Thyroid gland (tissue), 4 donors: Measurements from ENCODE around the gene MED7.

ENCODE experiments used
- CTCF ChIP-seq, 6 experiments: fragments of 200-600 bp in 3 of 6; fragments of 450-650 bp in 3 of 6; sonication (generic) in 3 of 6; IDR thresholded peaks; one replicate each; pipeline ENCODE4 v1.5.1; 2016 to 2019; ENCODE audit warnings: antibody characterized with exemption in 6 of 6, mild to moderate bottlenecking in 2 of 6, inconsistent platforms in 1 of 6, moderate library complexity in 1 of 6
- POLR2A ChIP-seq, 2 donors: fragments of 450-650 bp; IDR thresholded peaks; one replicate each; pipeline ENCODE4 v1.6.1; 2017; ENCODE audit warnings: antibody characterized with exemption in 2 of 2, mild to moderate bottlenecking in 2 of 2, moderate library complexity in 1 of 2

GRCh38 chr5:157167214-157167621 is 24.6 kb upstream of the MED7 start:
- TF ChIP-seq CTCF (IDR thresholded peaks at IDR 0.05) (no peak), POLR2A (IDR thresholded peaks at IDR 0.05) (no peak)
